ENCODE data around the gene FMO1. TPM values are rescaled to one million over a fixed set of nuclear protein-coding genes. Genes with fewer than 3 reads are reported as not detected.

The FMO1 gene
- total RNA-seq, 1 donor = 0.18 TPM

GRCh38 chr1:171212607-171213351, 35.5 kb upstream of the FMO1 start:
- no peak for TF ChIP-seq CTCF (IDR thresholded peaks at IDR 0.05; ENCODE audit: insufficient read depth, low read length)
- H3K4me3 ChIP-seq (ENCODE audit: low read depth, low read length) = no peak overlapping the region
- DNase-seq (ENCODE audit: low read depth) = no peak

GRCh38 chr1:171213559-171214454, 34.5 kb upstream of the FMO1 start:
- no peak for DNase-seq (ENCODE audit: low read depth)
- TF ChIP-seq CTCF (IDR thresholded peaks at IDR 0.05; ENCODE audit: insufficient read depth, low read length) = no peak
- H3K4me3 ChIP-seq (ENCODE audit: low read depth, low read length) = no peak overlapping the region

- DNase-seq (ENCODE audit: low read depth) = no peak
- no peak for TF ChIP-seq CTCF (IDR thresholded peaks at IDR 0.05; ENCODE audit: insufficient read depth, low read length)
- no peak overlapping the region for H3K4me3 ChIP-seq (ENCODE audit: low read depth, low read length)
Measured at GRCh38 chr1:171217658-171218443, 30.4 kb upstream of the FMO1 start.

GRCh38 chr1:171218661-171219060, 29.6 kb upstream of the FMO1 start:
- H3K4me3 ChIP-seq (ENCODE audit: low read depth, low read length) = no peak overlapping the region
- no peak for DNase-seq (ENCODE audit: low read depth)
- no peak for TF ChIP-seq CTCF (IDR thresholded peaks at IDR 0.05; ENCODE audit: insufficient read depth, low read length)

GRCh38 chr1:171219346-171220080, 28.8 kb upstream of the FMO1 start:
- TF ChIP-seq CTCF (IDR thresholded peaks at IDR 0.05; ENCODE audit: insufficient read depth, low read length) = no peak
- H3K4me3 ChIP-seq (ENCODE audit: low read depth, low read length) = no peak overlapping the region
- DNase-seq (ENCODE audit: low read depth) = peak; percentile 46

- no peak for TF ChIP-seq CTCF (IDR thresholded peaks at IDR 0.05; ENCODE audit: insufficient read depth, low read length)
- DNase-seq (ENCODE audit: low read depth) = peak; percentile 81
- no peak overlapping the region for H3K4me3 ChIP-seq (ENCODE audit: low read depth, low read length)
Measured at GRCh38 chr1:171220081-171220420, 28.2 kb upstream of the FMO1 start.
